Kidney tubule cell (primary cell): ENCODE data around the gene PLEKHA6.

ENCODE experiments used
- DNase-seq: peaks from one replicate; pipeline ENCODE4 v3.0.0-alpha.2; 2018; ENCODE audit warnings: low spot score

Gene PLEKHA6

GRCh38 chr1:204213668-204214662, 145.8 kb downstream of the PLEKHA6 start, which contains the start of gene GOLT1A:
Gene GOLT1A (minus strand): TSS chr1:204213988. CDS start chr1:204213906, 82 bp downstream.
- peak; percentile 94 for DNase-seq

- DNase-seq = no peak
These were observed 147.0 kb downstream of the PLEKHA6 start for GRCh38 chr1:204212715-204213114.

- no peak for DNase-seq
These were observed 148.7 kb downstream of the PLEKHA6 start for GRCh38 chr1:204211046-204211445.

DNA sequence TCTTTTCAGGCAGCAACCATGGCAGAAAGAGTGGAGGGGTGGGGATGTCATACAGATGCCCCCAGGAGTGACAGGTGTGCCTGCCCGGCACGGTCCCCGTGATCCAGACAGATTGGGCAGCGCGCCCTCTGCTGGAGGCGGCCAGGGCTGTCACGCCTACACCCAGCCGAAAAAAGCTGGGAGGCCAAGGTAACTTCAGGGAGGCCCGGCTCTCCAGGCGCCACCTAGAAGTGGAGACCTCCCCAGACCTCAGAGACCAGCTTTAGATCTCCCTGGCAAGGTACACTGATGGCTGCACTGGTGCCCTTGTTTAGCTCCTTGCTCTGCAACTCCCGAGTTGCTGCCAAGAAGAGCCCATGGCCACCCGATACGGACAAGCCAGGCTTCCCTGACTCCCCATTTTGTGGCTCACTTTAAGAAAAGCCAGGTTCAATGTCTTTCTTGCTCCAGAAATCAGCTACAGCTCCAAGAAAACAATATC, 152.6 kb downstream of the PLEKHA6 start:
- peak; percentile 59 for DNase-seq

- no peak for DNase-seq
These were observed 153.6 kb downstream of the PLEKHA6 start for GRCh38 chr1:204206121-204206520.

GRCh38 chr1:204205486-204205885, 154.2 kb downstream of the PLEKHA6 start:
- DNase-seq = no peak

DNA sequence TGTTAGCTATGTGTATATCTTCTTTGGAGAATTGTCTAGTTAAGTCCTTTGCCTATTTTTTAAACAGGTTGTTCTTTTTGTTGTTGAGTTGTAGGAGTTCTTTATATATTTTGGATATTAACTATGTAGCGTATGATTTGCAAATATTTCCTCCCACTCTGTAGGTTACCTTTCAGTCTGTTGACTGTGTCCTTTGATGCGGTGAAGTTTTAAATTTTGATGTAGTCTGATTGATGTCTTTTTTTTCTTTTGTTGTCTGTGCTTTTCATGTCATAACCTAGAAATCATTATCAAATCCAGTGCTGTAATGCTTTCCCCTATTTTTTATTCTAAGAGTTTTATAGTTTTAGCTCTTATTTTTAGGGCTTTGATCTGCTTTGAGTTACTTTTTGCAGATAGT, 154.8 kb downstream of the PLEKHA6 start:
- no peak for DNase-seq

- DNase-seq = peak; percentile 73
These were observed 156.4 kb downstream of the PLEKHA6 start for GRCh38 chr1:204203206-204203767.

DNA sequence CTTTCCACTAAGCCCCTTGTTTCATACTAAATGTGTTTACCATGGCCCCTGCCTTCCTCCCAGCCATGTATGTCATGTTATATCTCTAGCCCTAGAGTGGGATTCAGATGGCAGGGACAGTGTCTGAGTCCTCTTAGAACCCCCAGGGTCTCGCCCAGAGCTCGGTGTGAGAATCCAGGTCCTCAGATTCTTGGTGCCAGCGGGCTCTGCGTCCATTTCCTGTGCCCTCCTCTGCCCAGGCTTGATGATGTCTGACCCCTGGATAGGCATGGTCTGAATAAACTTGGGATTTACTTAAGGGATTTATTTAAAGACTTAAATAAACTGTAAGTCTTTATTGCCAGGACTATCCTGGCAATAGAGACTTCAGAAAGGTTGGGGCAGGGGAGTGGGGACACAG, 157.2 kb downstream of the PLEKHA6 start:
- no peak for DNase-seq

DNA sequence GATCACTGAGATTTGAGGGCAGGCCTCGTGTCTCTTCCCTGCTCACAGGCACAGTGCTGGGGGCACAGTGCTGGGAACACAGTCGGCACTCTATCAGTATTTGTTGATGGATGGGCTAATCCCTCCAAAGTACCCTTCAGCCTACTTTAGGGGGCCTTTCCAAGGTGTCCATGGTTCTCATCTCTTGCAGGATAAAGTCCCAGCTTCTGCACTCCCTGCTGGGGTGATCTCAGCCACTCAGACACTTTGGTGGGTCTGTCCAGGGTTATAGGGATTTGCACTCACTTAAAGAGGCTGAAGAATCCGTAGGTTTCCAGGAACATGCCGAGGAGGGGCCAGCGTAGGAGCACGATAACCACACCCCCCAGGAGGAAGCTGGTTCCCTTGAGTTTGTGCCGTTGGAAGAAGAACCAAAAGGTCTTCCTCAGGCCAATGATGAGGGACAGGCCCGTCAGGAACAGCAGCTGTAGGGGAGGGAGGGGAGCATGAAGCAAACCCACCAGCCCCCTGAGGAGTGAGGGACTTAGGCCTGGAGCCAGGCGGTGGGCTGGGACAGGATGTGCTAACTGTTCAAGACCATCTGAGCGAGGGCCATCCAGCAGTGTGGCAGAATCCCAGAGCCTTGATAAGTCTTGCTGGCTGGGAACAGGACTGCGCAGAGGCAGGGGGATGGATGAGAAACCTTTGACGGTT, 158.2 kb downstream of the PLEKHA6 start:
- no peak for DNase-seq

DNA sequence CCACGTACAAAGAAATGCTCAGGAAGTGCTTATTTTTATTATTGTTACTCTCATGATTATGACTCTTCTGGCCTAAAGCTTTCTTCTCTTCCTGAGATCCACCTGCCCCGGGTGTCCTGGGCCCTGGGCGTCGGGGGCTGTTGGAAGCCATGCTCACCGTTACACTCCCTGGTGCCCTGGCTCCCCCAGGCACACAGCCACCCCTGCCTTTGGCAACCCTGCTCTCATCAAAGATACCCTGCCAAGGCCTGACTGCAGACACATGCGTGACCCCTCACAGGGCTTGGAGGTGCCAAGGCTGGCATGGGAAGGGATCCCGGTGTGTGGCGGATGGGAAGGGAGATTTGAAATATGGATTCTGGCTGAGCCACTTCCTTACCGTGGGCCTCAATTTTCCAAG, 160.2 kb downstream of the PLEKHA6 start:
- DNase-seq = no peak

DNA sequence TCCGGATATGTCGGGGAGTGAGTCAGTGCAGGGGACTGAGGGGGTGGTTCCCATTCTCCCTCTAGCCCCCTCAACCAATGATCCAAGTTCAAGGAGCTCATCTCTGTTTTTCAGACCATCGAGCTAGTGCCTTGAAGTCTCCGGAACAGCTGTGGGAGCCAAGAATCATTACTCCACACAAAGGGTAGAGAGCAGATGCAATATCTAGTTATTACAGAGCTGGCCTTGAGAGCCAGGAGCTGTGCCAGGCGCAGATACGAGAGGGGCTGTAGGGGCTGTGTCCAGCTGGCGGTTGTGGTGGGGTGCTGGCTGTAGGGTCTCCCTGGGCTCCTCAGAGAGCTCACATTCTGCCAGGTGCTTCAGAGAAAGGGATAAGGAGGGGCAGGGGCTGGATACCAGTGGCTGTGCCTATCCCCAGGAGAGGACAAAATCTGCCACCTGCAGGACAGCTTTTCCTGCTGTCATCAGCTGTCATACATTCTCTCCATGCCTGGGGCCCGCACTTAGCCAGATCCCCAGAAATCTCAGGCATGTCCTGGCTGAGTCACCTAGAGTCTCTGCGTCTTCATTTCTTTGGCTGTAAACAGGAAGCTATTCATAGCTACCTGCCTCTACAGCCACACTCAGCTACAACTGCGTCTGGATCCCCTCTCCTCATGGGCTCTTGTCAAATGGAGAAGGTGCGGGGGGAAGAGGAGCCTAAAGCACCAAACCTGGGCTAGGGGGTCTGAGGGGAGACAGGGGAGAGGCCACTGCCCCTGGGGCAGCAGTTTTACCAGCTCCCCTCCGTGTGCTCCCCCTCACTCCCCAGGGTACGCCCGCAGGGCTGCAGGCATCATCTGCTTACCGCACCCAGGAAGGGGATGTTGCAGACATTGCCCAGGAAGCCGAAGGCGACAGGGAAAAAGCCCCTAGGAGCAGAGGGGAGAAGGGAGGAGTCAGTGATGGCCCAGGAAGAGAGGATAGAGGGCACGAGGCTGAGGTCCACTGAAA, 161.1 kb downstream of the PLEKHA6 start:
- DNase-seq = peak; percentile 95

GRCh38 chr1:204197068-204197467, 162.7 kb downstream of the PLEKHA6 start:
- DNase-seq = no peak

DNA sequence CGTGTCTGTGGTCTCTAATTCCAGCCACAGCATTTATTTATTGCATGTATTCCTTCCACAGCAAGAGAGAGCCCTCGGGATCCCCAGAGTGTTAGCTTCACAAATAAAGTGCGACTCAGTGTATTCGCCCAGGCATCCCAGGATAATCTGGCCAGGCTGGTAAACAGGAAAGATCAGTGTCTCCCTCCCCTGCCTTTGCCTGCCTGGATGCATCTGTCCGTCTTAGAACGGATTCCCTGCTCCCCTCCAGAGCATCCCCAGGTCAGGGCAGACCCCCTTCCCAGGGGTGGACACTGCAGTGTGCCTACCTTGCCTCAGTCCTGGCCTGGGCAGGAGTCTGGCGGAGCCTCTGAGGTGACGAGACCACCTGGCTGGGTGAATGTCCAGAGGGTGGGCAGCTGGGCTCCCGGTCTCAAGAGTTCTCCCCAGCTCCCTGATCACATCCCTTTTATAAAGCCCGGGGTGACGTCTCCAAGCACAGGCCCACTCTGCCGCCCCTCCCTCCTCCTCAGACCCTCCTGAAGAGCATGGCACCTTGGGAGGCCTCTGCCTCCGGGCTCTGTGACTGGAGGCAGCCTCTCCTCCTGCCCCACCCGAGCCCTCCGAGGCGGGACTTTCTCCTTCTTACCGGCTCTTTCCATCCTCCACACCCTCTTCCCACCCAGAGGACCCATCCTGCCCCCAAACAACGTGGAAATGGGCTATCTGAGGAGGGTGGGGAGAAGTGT, 163.5 kb downstream of the PLEKHA6 start, which contains the start of gene KISS1:
TSS of gene KISS1 (minus strand) at position 424 of the 728 bp plus-strand sequence. CDS start 3,615 bp downstream, outside the sequence.
- DNase-seq = no peak

DNA sequence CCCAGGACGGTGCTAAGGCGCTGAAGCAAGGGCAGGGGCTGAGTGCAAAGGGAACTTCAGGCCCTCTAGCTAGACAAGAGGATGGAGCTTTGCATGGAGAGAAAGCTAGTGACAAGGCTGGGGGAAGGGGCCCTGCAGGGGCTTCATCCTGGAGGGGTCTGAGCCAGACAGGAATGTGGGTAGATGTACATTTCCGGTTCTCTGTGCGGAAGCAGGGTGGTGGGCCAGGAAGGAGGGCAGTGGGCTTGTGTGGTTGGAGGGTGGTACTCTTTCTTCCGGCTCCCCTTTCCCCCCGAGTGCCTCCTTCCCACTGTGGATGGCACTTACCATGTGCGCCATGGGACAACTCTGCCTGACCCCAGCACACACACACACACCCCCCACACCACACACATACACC, 165.0 kb downstream of the PLEKHA6 start:
- DNase-seq = no peak

DNA sequence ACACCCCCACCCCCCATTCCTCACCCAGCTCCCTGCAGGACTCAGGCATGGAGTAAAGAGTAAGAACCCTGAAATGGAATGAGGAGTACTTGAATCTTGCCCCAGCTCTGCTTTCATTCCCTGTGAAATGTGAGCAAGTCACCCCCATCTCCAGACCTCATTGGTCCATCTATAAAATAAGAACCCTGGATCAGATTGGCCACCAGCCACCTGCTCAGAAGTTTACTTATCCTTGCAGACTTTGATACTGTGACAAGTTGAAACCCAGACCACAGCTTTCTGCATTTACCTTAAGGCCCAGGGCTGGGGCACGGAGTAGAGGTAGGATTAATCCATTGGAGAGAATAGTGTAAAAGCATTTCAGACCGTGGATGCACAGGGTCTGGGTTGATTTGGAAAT, 165.6 kb downstream of the PLEKHA6 start:
- DNase-seq = no peak

DNA sequence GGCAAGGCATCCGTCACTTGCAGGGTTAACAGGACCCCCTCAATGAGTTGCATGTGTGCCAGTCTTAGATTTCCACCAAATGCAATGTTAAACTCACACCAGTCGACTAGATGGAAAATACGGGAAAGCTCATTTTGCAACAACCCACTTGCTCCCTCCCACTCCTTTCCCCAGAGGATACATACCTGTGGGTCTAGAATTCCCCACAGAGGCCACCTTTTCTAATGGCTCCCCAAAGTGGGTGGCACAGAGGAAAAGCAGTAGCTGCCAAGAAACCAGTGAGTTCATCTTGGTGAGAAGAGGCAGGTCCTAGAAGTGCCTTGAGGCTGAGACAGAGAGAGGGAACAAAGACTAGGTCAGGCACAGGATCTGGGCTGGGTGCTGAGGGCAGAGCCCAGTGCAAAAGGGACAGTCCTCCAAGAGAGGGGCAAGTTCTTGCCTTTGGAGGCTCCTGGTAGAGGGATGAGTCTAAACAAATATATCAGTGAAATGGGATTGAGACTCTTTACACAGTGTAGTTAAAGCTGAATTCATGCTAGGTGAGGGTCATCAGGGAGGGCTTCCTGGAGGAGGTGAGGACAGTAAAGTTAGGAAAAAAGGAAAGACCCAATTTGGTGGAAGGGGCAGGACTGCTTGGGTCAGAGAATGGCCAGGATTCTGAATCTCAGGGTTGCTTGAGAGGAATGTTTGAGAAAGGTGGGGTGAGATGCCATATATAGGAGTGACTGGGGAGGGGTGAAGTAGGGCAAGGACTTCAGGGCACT, 167.0 kb downstream of the PLEKHA6 start:
- DNase-seq = no peak

DNA sequence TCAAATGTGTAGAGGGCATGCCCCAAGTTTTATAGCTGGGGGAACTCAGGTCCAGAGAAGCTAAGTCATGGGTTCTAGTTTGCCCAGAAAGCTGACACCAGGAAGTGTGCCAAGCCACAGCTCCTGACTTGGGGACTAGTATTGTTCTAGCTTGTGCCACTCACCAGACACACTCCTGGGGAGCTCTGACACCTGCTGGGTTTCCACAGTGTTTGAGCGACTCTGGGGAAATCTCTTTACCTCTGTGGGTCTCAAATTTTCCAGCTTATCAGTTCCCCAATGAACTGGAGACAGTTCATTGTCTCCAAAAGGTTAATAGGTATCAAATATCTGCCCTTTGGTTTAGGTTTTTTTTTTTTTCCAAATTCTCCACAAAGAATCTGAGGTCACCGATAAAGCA, 167.7 kb downstream of the PLEKHA6 start:
- no peak for DNase-seq

GRCh38 chr1:204191456-204191855, 168.3 kb downstream of the PLEKHA6 start:
- DNase-seq = no peak
